Measurements from ENCODE around the gene F7. TPM values are rescaled to one million over a fixed set of nuclear protein-coding genes. Genes with fewer than 3 reads are reported as not detected.
"Not testable (repeated sequence)": the region's sequence is repeated elsewhere in the genome, so short reads cannot be mapped to it uniquely, and the experiment has no call there.

F7 gene
- total RNA-seq = not detected in 2 replicates

DNA sequence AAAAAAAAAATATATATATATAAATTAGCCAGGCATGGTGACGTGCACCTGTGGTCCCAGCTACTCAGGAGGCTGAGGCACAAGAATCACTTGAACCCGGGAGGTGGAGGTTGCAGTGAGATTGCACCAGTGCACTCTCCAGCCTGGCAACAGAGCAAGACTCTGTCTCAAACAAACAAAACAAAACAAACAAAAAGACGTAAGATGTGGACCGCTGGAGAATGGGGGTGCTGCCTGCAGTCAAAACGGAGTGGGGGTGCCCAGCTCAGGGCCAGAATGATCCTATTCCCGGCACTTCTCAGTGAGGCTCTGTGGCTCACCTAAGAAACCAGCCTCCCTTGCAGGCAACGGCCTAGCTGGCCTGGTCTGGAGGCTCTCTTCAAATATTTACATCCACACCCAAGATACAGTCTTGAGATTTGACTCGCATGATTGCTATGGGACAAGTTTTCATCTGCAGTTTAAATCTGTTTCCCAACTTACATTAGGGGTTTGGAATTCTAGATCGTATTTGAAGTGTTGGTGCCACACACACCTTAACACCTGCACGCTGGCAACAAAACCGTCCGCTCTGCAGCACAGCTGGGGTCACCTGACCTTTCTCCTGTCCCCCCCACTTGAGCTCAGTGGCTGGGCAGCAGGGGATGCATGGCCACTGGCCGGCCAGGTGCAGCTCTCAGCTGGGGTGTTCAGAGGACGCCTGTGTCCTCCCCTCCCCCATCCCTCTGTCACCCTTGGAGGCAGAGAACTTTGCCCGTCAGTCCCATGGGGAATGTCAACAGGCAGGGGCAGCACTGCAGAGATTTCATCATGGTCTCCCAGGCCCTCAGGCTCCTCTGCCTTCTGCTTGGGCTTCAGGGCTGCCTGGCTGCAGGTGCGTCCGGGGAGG is at the start of gene F7:
Gene F7 (plus strand): TSS at position 760 of the 889 bp plus-strand sequence. CDS start 51 bp downstream, at position 811.
- TF ChIP-seq, protein P1, sequence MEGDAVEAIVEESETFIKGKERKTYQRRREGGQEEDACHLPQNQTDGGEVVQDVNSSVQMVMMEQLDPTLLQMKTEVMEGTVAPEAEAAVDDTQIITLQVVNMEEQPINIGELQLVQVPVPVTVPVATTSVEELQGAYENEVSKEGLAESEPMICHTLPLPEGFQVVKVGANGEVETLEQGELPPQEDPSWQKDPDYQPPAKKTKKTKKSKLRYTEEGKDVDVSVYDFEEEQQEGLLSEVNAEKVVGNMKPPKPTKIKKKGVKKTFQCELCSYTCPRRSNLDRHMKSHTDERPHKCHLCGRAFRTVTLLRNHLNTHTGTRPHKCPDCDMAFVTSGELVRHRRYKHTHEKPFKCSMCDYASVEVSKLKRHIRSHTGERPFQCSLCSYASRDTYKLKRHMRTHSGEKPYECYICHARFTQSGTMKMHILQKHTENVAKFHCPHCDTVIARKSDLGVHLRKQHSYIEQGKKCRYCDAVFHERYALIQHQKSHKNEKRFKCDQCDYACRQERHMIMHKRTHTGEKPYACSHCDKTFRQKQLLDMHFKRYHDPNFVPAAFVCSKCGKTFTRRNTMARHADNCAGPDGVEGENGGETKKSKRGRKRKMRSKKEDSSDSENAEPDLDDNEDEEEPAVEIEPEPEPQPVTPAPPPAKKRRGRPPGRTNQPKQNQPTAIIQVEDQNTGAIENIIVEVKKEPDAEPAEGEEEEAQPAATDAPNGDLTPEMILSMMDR (IDR thresholded peaks at IDR 0.05; ENCODE audit: insufficient read depth, low read depth, low read length) = no peak
- H3K4me3 ChIP-seq (ENCODE audit: low read depth, low read length) = no peak within 1 kb of the TSS
- peak; percentile 5 for DNase-seq (ENCODE audit: low read depth)

DNA sequence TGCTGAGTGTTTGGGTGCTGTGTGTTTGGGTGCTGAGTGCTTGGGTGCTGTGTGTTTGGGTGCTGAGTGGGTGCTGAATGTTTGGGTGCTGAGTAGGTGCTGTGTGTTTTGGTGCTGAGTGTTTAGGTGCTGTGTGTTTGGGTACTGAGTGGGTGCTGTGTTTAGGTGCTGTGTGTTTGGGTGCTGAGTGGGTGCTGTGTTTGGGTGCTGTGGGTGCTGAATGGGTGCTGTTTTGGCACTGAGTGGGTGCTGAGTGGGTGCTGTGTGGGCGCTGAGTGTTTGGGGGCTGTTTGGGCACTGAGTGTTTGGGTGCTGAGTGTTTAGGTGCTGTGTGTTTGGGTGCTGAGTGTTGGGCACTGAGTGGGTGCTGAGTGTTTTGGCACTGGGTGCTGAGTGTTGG is 48.5 kb upstream of the F7 start:
- no peak overlapping the region for H3K4me3 ChIP-seq (ENCODE audit: low read depth, low read length)
- TF ChIP-seq, protein P1 (IDR thresholded peaks at IDR 0.05; ENCODE audit: insufficient read depth, low read depth, low read length) = no peak
- DNase-seq (ENCODE audit: low read depth) = no peak

DNA sequence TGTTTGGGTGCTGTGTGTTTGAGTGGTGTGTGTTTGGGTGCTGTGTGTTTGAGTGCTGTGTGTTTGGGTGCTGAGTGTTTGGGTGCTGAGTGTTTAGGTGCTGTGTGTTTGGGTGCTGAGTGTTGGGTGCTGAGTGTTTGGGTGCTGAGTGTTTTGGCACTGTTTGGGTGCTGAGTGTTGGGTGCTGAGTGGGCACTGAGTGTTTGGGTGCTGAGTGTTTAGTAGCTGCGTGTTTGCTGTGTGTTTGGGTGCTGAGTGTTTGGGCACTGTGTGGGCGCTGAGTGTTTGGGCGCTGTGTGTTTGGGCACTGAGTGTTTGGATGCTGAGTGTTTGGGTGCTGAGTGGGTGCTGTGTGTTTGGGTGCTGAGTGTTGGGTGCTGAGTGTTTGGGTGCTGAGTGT is 48.0 kb upstream of the F7 start:
- not testable (repeated sequence) for H3K4me3 ChIP-seq (ENCODE audit: low read depth, low read length)

DNA sequence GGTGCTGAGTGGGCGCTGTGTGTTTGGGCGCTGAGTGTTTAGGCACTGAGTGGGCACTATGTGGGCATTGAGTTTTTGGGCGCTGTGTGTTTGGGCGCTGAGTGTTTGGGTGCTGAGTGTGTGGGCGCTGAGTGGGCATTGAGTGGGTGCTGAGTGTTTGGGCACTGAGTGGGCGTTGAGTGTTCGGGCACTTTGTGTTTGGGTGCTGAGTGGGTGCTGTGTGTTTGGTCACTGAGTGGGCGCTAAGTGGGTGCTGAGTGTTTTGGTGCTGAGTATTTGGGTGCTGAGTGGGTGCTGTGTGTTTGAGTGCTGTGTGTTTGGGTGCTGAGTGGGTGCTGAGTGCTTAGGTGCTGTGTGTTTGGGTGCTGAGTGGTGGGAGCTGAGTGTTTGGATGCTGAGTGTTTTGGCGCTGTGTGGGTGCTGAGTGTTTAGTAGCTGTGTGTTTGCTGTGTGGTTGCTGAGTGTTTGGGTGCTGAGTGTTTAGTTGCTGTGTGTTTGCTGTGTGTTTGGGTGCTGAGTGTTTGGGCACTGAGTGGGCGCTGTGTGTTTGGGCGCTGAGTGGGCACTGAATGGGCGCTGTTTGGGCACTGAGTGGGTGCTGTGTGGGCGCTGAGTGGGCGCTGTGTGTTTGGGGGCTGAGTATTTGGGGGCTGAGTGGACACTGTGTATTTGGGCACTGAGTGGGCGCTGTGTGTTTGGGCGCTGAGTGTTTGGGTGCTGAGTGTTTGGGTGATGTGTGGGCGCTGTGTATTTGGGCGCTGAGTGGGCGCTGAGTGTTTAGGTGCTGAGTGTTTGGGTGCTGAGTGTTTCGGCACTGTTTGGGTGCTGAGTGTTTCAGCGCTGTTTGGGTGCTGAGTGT is 47.2 kb upstream of the F7 start:
- TF ChIP-seq, protein P1 (IDR thresholded peaks at IDR 0.05; ENCODE audit: insufficient read depth, low read depth, low read length) = no peak
- no peak overlapping the region for H3K4me3 ChIP-seq (ENCODE audit: low read depth, low read length)
- no peak for DNase-seq (ENCODE audit: low read depth)

More for the DNA sequence above, 48.0 kb upstream of the F7 start:
- DNase-seq (ENCODE audit: low read depth) = not testable (repeated sequence)

DNA sequence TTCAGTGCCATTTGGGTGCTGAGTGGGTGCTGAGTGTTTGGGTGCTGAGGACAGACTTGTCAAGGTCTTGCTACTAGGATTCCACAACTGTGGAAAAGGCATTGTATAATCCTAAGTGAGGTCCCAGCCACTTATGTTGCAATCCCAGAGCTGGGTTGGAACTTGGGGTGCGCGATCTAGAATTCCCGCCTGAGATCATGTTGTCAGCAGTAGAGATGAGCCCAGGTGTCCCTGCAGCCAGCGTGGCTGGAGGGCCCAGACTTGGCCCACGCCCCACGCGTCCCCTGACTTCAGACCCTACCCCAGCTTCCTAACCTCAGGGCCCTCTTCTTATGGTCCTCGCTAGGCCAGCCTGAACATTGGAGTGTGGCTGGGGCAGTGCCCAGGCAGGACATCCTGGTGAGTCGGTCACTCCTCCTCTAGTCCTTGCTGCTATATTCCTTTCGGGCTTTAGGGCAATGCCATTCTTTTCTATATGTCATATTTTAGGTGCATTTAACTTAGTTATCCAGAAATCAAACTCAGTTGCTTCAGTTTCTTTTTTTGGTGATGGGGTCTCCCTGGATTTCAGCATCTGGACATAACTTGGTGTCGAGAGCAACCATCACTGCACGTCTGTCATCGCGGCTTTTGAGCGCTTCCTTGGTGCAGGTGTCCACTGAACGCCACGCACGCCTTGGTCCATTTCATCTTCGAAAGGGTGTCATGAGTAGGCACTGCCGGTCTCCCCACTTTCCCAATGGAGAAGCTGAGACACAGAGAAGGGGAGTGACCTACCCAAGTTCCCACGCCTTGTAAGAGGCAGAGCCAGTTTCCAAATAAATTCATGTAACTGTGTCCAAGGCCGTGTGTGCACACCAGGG is 46.4 kb upstream of the F7 start:
- no peak overlapping the region for H3K4me3 ChIP-seq (ENCODE audit: low read depth, low read length)
- TF ChIP-seq, protein P1 (IDR thresholded peaks at IDR 0.05; ENCODE audit: insufficient read depth, low read depth, low read length) = no peak
- DNase-seq (ENCODE audit: low read depth) = no peak

DNA sequence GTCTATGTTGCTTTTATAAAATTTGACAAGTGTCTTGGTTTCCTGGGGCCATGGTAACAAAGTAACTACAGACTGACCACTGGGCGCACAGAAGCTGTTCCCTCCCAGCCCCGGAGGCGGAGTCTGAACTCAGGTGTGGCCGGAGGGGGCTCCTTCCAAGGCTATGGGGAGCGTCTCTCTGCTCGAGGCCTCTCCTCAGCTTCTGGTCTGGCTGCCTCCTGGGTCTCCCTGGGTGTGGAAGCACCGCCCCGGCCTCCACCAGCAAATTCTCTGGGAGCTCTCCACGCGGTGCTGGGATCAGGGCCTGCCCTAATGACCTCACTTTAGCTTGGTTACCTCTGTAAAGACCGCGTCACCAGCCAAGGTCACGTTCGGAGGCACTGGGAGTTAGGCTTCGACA is 45.7 kb upstream of the F7 start:
- DNase-seq (ENCODE audit: low read depth) = no peak
- H3K4me3 ChIP-seq (ENCODE audit: low read depth, low read length) = no peak overlapping the region
- TF ChIP-seq, protein P1 (IDR thresholded peaks at IDR 0.05; ENCODE audit: insufficient read depth, low read depth, low read length) = no peak
